ENCODE measurements around the gene NFKBIB. TPM values are rescaled to one million over a fixed set of nuclear protein-coding genes. Genes with fewer than 3 reads are reported as not detected.

The NFKBIB gene
- total RNA-seq, 1 donor from 2014 or later, result 81.8 TPM

- intact Hi-C loops (cut with micrococcal nuclease), result no loop called here
- Mint-ChIP-seq H3K4me1 (ENCODE audit: low read depth) (peaks cover 9% of the 10 kb centered on the region), H3K9me3 (no peaks in the 10 kb centered on the region), H3K27me3 (ENCODE audit: low read depth) (no peaks in the 10 kb centered on the region), H3K27ac (no peak overlapping the region), H3K4me3 (ENCODE audit: low read depth) (no peak overlapping the region), H3K36me3 (ENCODE audit: low read depth) (no peaks in the 10 kb centered on the region)
- no peak for DNase-seq (ENCODE audit: low spot score)
Observed at GRCh38 chr19:38915329-38916321, 15.9 kb downstream of the NFKBIB start.

- intact Hi-C loops (cut with micrococcal nuclease), result no loop called here
- no peak overlapping the region for H3K27ac Mint-ChIP-seq
Observed at GRCh38 chr19:38917516-38917915, 17.7 kb downstream of the NFKBIB start.

DNA sequence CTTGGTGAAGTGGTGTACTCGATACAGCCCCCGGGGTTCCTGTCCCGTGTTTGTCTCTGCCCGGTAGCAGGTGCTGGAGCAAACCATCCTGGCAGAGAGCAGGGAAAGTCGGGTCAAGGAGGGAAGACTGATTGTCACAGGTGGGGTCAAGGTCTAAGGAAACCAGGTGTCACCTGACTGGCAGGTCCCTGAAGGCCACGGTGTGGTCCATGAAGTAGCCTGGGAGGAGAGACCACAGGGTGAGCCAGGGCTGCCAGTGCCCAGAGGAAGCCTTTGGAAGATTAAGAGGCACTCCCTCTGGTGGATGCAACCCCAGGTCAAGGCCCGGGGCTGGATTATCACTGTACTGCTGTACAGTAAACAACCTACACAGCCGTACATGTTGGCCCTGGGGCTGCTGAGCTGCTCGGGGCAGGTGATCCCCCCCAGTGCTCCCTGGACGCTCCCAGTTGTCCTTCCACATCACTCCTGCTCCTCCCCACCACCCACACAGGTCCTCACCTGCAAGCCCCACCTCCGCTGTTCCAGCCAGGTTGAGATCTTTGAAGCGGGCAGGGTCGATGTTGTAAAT, 18.2 kb downstream of the NFKBIB start:
- Mint-ChIP-seq H3K4me3 (ENCODE audit: low read depth) (no peak overlapping the region), H3K36me3 (ENCODE audit: low read depth) (peaks cover 10% of the 10 kb centered on the region), H3K27me3 (ENCODE audit: low read depth) (no peaks in the 10 kb centered on the region), H3K9me3 (no peaks in the 10 kb centered on the region), H3K27ac (no peak overlapping the region), H3K4me1 (ENCODE audit: low read depth) (peaks cover 2% of the 10 kb centered on the region)
- DNase-seq (ENCODE audit: low spot score), result no peak
- intact Hi-C loops (cut with micrococcal nuclease), result no loop called here

More at GRCh38 chr19:38917516-38917915, 17.7 kb downstream of the NFKBIB start:
- Mint-ChIP-seq H3K4me3 (ENCODE audit: low read depth) (no peak overlapping the region), H3K36me3 (ENCODE audit: low read depth) (peaks cover 10% of the 10 kb centered on the region), H3K4me1 (ENCODE audit: low read depth) (peaks cover 7% of the 10 kb centered on the region), H3K9me3 (no peaks in the 10 kb centered on the region), H3K27me3 (ENCODE audit: low read depth) (no peaks in the 10 kb centered on the region)
- DNase-seq (ENCODE audit: low spot score), result no peak

DNA sequence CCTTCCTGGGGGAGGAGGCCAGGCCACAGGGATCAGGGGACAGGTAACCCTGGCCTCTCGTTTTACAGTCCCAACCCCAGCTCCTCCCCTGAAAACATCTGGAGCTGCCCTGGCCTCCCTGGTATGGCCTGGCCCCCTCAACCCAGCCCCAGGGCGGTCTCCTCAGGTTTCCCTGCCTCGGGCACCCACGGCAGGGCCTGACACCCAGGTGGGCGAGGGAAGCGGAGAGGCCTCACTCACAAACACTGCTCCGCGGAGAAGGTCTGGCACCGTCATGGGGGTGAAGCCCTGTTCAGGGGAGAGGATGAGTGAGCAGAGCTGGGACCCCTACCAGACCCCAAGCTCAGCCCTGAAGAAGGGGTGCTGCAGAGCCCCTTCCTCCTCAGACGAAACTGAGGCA, 18.8 kb downstream of the NFKBIB start:
- DNase-seq (ENCODE audit: low spot score), result no peak
- no peaks in the 10 kb centered on the region for H3K9me3 Mint-ChIP-seq
- H3K4me1 Mint-ChIP-seq (ENCODE audit: low read depth), result no peaks in the 10 kb centered on the region
- intact Hi-C loops (cut with micrococcal nuclease), result no loop called here
- H3K4me3 Mint-ChIP-seq (ENCODE audit: low read depth), result no peak overlapping the region
- H3K27ac Mint-ChIP-seq, result no peak overlapping the region
- no peaks in the 10 kb centered on the region for H3K27me3 Mint-ChIP-seq (ENCODE audit: low read depth)
- H3K36me3 Mint-ChIP-seq (ENCODE audit: low read depth), result peaks cover 10% of the 10 kb centered on the region

- no peaks in the 10 kb centered on the region for H3K4me1 Mint-ChIP-seq (ENCODE audit: low read depth)
- no peak overlapping the region for H3K4me3 Mint-ChIP-seq (ENCODE audit: low read depth)
- no peaks in the 10 kb centered on the region for H3K27me3 Mint-ChIP-seq (ENCODE audit: low read depth)
- H3K36me3 Mint-ChIP-seq (ENCODE audit: low read depth), result peaks cover 21% of the 10 kb centered on the region
- no peaks in the 10 kb centered on the region for H3K9me3 Mint-ChIP-seq
- DNase-seq (ENCODE audit: low spot score), result no peak
- H3K27ac Mint-ChIP-seq, result no peak overlapping the region
- intact Hi-C loops (cut with micrococcal nuclease), result no loop called here
Observed at GRCh38 chr19:38919837-38920601, 20.2 kb downstream of the NFKBIB start.

- Mint-ChIP-seq H3K36me3 (ENCODE audit: low read depth) (peaks cover 21% of the 10 kb centered on the region), H3K4me3 (ENCODE audit: low read depth) (no peak overlapping the region), H3K4me1 (ENCODE audit: low read depth) (no peaks in the 10 kb centered on the region), H3K27ac (no peak overlapping the region), H3K27me3 (ENCODE audit: low read depth) (no peaks in the 10 kb centered on the region), H3K9me3 (no peaks in the 10 kb centered on the region)
- no peak for DNase-seq (ENCODE audit: low spot score)
- intact Hi-C loops (cut with micrococcal nuclease), result no loop called here
Observed at GRCh38 chr19:38920602-38921419, 21.0 kb downstream of the NFKBIB start.

DNA sequence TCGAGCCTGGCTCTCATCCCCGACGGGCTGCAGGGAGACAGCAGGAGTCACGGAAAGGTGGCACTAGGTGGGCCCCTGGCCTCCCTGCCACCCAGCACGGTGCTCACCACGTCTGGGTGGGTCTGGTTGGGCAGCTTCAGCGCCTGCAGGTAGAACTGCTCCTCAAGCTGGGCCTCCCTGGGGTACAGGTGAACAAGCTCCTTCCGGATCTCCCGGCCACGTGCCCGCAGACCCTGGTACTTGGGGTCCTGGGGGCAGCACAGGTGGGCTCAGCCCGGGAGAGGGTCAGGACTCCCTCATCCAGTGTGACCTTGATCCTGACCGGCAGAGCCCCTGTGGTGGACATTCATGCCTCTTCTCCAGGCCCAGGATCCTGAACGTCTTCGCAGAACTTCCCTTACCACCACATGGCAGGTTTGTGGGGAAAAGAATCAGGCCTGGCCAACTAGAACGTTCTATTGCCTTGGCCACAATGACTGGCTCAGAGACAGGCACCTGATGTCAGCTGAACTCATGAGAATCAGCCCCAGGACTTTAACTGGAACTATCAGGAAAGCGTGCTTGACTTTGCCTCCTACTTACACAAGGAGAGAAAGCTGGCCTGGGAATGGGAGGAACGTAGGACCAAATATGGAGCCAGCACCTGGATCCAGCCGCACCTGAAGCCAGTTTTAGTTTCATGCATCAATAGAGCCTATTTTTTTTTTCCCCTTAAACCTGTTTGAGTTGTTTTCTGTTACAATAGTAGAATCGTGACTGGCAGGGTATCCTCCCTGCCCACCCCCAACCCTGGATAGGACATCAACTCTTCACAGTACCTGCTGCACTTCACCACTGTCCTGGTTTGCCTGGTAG, 21.9 kb downstream of the NFKBIB start:
- no peaks in the 10 kb centered on the region for H3K9me3 Mint-ChIP-seq
- no peaks in the 10 kb centered on the region for H3K27me3 Mint-ChIP-seq (ENCODE audit: low read depth)
- H3K36me3 Mint-ChIP-seq (ENCODE audit: low read depth), result peaks cover 21% of the 10 kb centered on the region
- no peaks in the 10 kb centered on the region for H3K4me1 Mint-ChIP-seq (ENCODE audit: low read depth)
- intact Hi-C loops (cut with micrococcal nuclease), result no loop called here
- H3K4me3 Mint-ChIP-seq (ENCODE audit: low read depth), result no peak overlapping the region
- no peak overlapping the region for H3K27ac Mint-ChIP-seq
- no peak for DNase-seq (ENCODE audit: low spot score)

DNA sequence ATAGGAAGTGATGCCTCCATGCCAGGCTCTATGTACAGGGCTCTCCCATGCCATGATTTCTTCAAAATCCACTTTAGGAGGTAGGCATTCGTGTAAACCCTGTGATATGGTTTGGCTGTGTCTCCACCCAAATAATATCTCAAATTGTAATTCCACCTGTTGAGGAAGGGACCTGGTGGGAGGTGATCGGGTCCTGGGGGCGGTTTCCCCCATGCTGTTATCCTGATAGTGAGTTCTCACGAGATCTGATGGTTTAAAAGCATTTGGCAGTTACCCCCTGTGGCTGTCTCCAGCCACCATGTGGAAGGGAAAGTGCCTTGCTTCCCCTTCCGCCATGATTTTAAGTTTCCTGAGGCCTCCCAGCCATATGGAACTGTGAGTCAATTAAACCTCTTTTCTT, 22.7 kb downstream of the NFKBIB start:
- Mint-ChIP-seq H3K9me3 (no peaks in the 10 kb centered on the region), H3K36me3 (ENCODE audit: low read depth) (peaks cover 21% of the 10 kb centered on the region), H3K4me3 (ENCODE audit: low read depth) (no peak overlapping the region), H3K4me1 (ENCODE audit: low read depth) (no peaks in the 10 kb centered on the region), H3K27ac (no peak overlapping the region), H3K27me3 (ENCODE audit: low read depth) (no peaks in the 10 kb centered on the region)
- DNase-seq (ENCODE audit: low spot score), result no peak
- intact Hi-C loops (cut with micrococcal nuclease), result no loop called here

- Mint-ChIP-seq H3K4me3 (ENCODE audit: low read depth) (no peak overlapping the region), H3K27ac (no peak overlapping the region), H3K9me3 (no peaks in the 10 kb centered on the region), H3K27me3 (ENCODE audit: low read depth) (no peaks in the 10 kb centered on the region), H3K4me1 (ENCODE audit: low read depth) (peaks cover 13% of the 10 kb centered on the region), H3K36me3 (ENCODE audit: low read depth) (peaks cover 24% of the 10 kb centered on the region)
- no peak for DNase-seq (ENCODE audit: low spot score)
- intact Hi-C loops (cut with micrococcal nuclease), result no loop called here
Observed at GRCh38 chr19:38924388-38924787, 24.6 kb downstream of the NFKBIB start.

- no peaks in the 10 kb centered on the region for H3K9me3 Mint-ChIP-seq
- peak overlapping the region; percentile 33 for H3K4me3 Mint-ChIP-seq (ENCODE audit: low read depth)
- peaks cover 27% of the 10 kb centered on the region for H3K4me1 Mint-ChIP-seq (ENCODE audit: low read depth)
- no peaks in the 10 kb centered on the region for H3K27me3 Mint-ChIP-seq (ENCODE audit: low read depth)
- DNase-seq (ENCODE audit: low spot score), result no peak
- peak overlapping the region; percentile 77 for H3K27ac Mint-ChIP-seq
- peaks cover 31% of the 10 kb centered on the region for H3K36me3 Mint-ChIP-seq (ENCODE audit: low read depth)
- intact Hi-C loops (cut with micrococcal nuclease), result no loop called here
Observed at GRCh38 chr19:38928391-38929001, 28.7 kb downstream of the NFKBIB start.
